ENCODE data around the gene FZD10.

DNA sequence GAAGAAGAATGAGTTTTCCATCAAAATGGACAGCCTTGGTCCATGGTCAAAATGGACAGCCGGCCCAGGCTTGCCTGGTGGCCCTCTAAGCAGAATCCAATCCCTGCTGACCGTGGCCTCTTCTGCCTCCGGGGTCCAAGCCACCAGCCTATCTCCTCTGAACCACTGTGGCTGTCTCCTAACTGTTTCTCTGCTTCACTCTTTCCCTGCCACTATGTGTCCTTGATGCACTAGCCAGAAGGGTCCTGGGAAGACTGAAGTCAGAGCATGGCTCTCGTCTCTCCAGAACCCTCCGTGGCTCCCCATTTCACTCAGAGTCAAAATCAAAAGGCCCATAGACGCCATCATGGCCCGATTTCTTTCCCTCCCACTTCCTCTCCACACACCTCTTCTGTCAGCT, 8.5 kb upstream of the FZD10 start:
- TF ChIP-seq POLR2AphosphoS5 (IDR thresholded peaks at IDR 0.05; ENCODE audit: borderline replicate concordance, low read depth, low read length): no peak
- TF ChIP-seq EZH2 (IDR thresholded peaks at IDR 0.05): no peak

Data from SK-N-MC (cell line).